HepG2 (cell line): ENCODE data around the gene APOL4. TPM values are rescaled to one million over a fixed set of nuclear protein-coding genes. Genes with fewer than 3 reads are reported as not detected.

Experiments
- EP300 ChIP-seq, 3 experiments: sonication (generic) in 1 of 3; formaldehyde crosslinking in 1 of 3; IDR thresholded peaks; 2 replicates each; pipeline versions ENCODE4 v1.5.1 to v1.6.1; 2011 to 2020; ENCODE audit warnings: low read depth in 2 of 3, low read length in 2 of 3, borderline replicate concordance in 1 of 3, improper control_type of control experiment in 1 of 3, mild to moderate bottlenecking in 1 of 3, missing genetic modification reagents in 1 of 3, moderate library complexity in 1 of 3
- FOXJ3 ChIP-seq: sonication (generic); formaldehyde crosslinking; IDR thresholded peaks from 2 replicates; pipeline ENCODE4 v1.4.0; 2020; ENCODE audit warnings: missing genetic modification reagents, mild to moderate bottlenecking, borderline replicate concordance
- HDAC1 ChIP-seq: sonication (generic); formaldehyde crosslinking; IDR thresholded peaks from 2 replicates; pipeline ENCODE4 v1.5.1; 2020; ENCODE audit warnings: mild to moderate bottlenecking, missing genetic modification reagents
- HDAC2 ChIP-seq: sonication (generic); formaldehyde crosslinking; IDR thresholded peaks from 2 replicates; pipeline ENCODE4 v1.4.0; 2020; ENCODE audit warnings: missing genetic modification reagents
- HNF4A ChIP-seq: sonication (generic); formaldehyde crosslinking; IDR thresholded peaks from 2 replicates; pipeline ENCODE4 v1.4.0; 2020; ENCODE audit warnings: missing genetic modification reagents
- IRX3 ChIP-seq: sonication (generic); formaldehyde crosslinking; IDR thresholded peaks from 2 replicates; pipeline ENCODE4 v1.8.1; 2023; ENCODE audit warnings: mild to moderate bottlenecking, low read depth, missing genetic modification reagents, borderline replicate concordance
- MNT ChIP-seq: fragments of 450-650 bp; IDR thresholded peaks from 2 replicates; pipeline ENCODE4 v1.6.1; 2016
- ONECUT2 ChIP-seq: sonication (generic); formaldehyde crosslinking; IDR thresholded peaks from 2 replicates; pipeline ENCODE4 v1.4.0; 2020; ENCODE audit warnings: missing genetic modification reagents
- PAXIP1 ChIP-seq: sonication (generic); formaldehyde crosslinking; conservative IDR thresholded peaks from 2 replicates; pipeline ENCODE4 v1.4.0; 2020; ENCODE audit warnings: mild to moderate bottlenecking, missing genetic modification reagents, moderate library complexity
- SMAD3 ChIP-seq: sonication (generic); formaldehyde crosslinking; IDR thresholded peaks from 2 replicates; pipeline ENCODE4 v1.4.0; 2020; ENCODE audit warnings: missing genetic modification reagents
- SMC3 ChIP-seq: IDR thresholded peaks from 2 replicates; pipeline ENCODE4 v1.6.1; 2011; ENCODE audit warnings: low read length, improper control_type of control experiment
- SOX13 ChIP-seq, 3 experiments: fragments of 450-650 bp in 1 of 3; sonication (generic) in 1 of 3; formaldehyde crosslinking in 1 of 3; IDR thresholded peaks in 2 of 3; conservative IDR thresholded peaks in 1 of 3; 2 replicates each; pipeline versions ENCODE4 v1.5.0 to v1.6.1; 2016 to 2020; ENCODE audit warnings: antibody characterized with exemption in 1 of 3, mild to moderate bottlenecking in 1 of 3, missing compliant biosample characterization in 1 of 3, missing genetic modification reagents in 1 of 3, moderate library complexity in 1 of 3
- SOX6 ChIP-seq, 2 experiments: fragments of 450-650 bp in 1 of 2; sonication (generic) in 1 of 2; formaldehyde crosslinking in 1 of 2; IDR thresholded peaks; 2 replicates each; pipeline versions ENCODE4 v1.4.0 to v1.6.1; 2017 to 2020; ENCODE audit warnings: antibody characterized with exemption in 1 of 2, mild to moderate bottlenecking in 1 of 2, missing genetic modification reagents in 1 of 2
- TCF7 ChIP-seq: sonication (generic); IDR thresholded peaks from 2 replicates; pipeline ENCODE4 v1.6.1; 2016; ENCODE audit warnings: antibody characterized with exemption, low read depth
- TMF1 ChIP-seq: sonication (generic); formaldehyde crosslinking; IDR thresholded peaks from 2 replicates; pipeline ENCODE4 v1.8.1; 2022; ENCODE audit warnings: low read depth, missing genetic modification reagents
- ZEB1 ChIP-seq: IDR thresholded peaks from 2 replicates; pipeline ENCODE4 v1.6.1; 2012; ENCODE audit warnings: mild to moderate bottlenecking, low read depth, inconsistent platforms; ENCODE audit not compliant: insufficient replicate concordance
- ZNF256 ChIP-seq: sonication (generic); formaldehyde crosslinking; conservative IDR thresholded peaks from 2 replicates; pipeline ENCODE4 v1.4.0; 2020; ENCODE audit warnings: missing genetic modification reagents
- ZNF335 ChIP-seq: sonication (generic); formaldehyde crosslinking; IDR thresholded peaks from 2 replicates; pipeline ENCODE4 v1.4.0; 2020; ENCODE audit warnings: missing genetic modification reagents
- ZNF382 ChIP-seq: sonication (generic); formaldehyde crosslinking; IDR thresholded peaks from 2 replicates; pipeline ENCODE4 v1.5.0; 2020; ENCODE audit warnings: missing genetic modification reagents, mild to moderate bottlenecking, borderline replicate concordance
- ZNF430 ChIP-seq: sonication (generic); formaldehyde crosslinking; IDR thresholded peaks from 2 replicates; pipeline ENCODE4 v1.9.0; 2021; ENCODE audit warnings: mild to moderate bottlenecking, missing genetic modification reagents
- ZNF451 ChIP-seq: sonication (generic); formaldehyde crosslinking; IDR thresholded peaks from 2 replicates; pipeline ENCODE4 v1.5.0; 2020; ENCODE audit warnings: mild to moderate bottlenecking, missing genetic modification reagents
- polyA plus RNA-seq, 8 experiments: library from polyadenylated mRNA; depleted of rRNA in 3 of 8; stranded (reverse) in 7 of 8; unstranded in 1 of 8; fragments of >200 nt; fragmentation: Illumina TruSeq in 4 of 8; extraction: Trizol in 4 of 8; gene quantifications; 2 replicates each; pipeline versions ENCODE4 v1.2.1 to v1.2.3, GENCODE V29; 2011 to 2016; ENCODE audit warnings: low read depth in 4 of 8, missing spikeins in 1 of 8, mixed read lengths in 1 of 8; ENCODE audit not compliant: insufficient read depth in 1 of 8
- total RNA-seq, 5 experiments: library from RNA; depleted of rRNA; stranded (reverse); fragments of >200 nt; fragmentation: Illumina TruSeq; extraction: Trizol; gene quantifications; 2 replicates each; pipeline ENCODE4 v1.2.3, GENCODE V29; 2016; ENCODE audit warnings: low read depth in 1 of 5

APOL4 gene
- total and polyA plus RNA-seq, 2 of the 13 experiments (the other 11 are each of a cell fraction or from before 2014, with no cell fraction given): 0.77 to 2.8 TPM

GRCh38 chr22:36153501-36154422 lies 47.8 kb downstream of the APOL4 start (continued):
- TF ChIP-seq MNT (no peak), TCF7 (peak; percentile 35; the same call in 1 of the 2 replicates), SOX13 (IDR thresholded peaks at IDR 0.05) (no peak), SOX13 (CRISPR knock-in tag; conservative IDR thresholded peaks at IDR 0.05 in 1 of 2, IDR thresholded peaks at IDR 0.05 in 1 of 2) (peak in 1 of 2 experiments; percentile 55; a peak in 2 of 4 replicates), EP300 (IDR thresholded peaks at IDR 0.05; ENCODE audit: low read depth in 2 of 2, low read length in 2 of 2) (peak in 1 of 2 experiments; percentile 39; a peak in 1 of 4 replicates), EP300 (CRISPR knock-in tag; IDR thresholded peaks at IDR 0.05; ENCODE audit: borderline replicate concordance) (no peak), HDAC1 (CRISPR knock-in tag) (0 out of 2 replicates have a peak, but pooled peaks have one; percentile 6), SMAD3 (no peak), ZNF382 (CRISPR knock-in tag) (no peak), HDAC2 (0 out of 2 replicates have a peak, but pooled peaks have one; percentile 16), ZNF256 (CRISPR knock-in tag) (no peak), PAXIP1 (CRISPR knock-in tag) (peak; percentile 78), ONECUT2 (CRISPR knock-in tag) (peak; percentile 78), ZNF451 (CRISPR knock-in tag) (no peak), TMF1 (no peak), ZNF430 (CRISPR knock-in tag) (no peak), SOX6 (IDR thresholded peaks at IDR 0.05) (no peak), SOX6 (CRISPR knock-in tag; IDR thresholded peaks at IDR 0.05) (peak; percentile 71), IRX3 (CRISPR knock-in tag) (no peak), FOXJ3 (CRISPR knock-in tag) (peak; percentile 31; the same call in 1 of the 2 replicates), ZEB1 (peak; percentile 46), HNF4A (peak; percentile 49), SMC3 (no peak), ZNF335 (no peak)
